Measurements from ENCODE around the gene RPS27L. TPM values are rescaled to one million over a fixed set of nuclear protein-coding genes. Genes with fewer than 3 reads are reported as not detected.

RPS27L gene
- total and polyA plus RNA-seq, 9 of the 15 experiments (the other 6 are each of a cell fraction or from before 2014, with no cell fraction given), result 72.2 to 382 (median 116) TPM

GRCh38 chr15:63188926-63189871, 31.9 kb upstream of the RPS27L start, which contains the start of gene RAB8B (continued):
- TF ChIP-seq WHSC1 (IDR thresholded peaks at IDR 0.05; ENCODE audit: low read length) (no peak), CC2D1A (IDR thresholded peaks at IDR 0.05) (no peak), MEIS2 (IDR thresholded peaks at IDR 0.05; ENCODE audit: partially characterized antibody) (no peak), ZBTB1 (CRISPR knock-in tag; IDR thresholded peaks at IDR 0.05; ENCODE audit: borderline replicate concordance, low read depth) (no peak), ATF3 (IDR thresholded peaks at IDR 0.05) (no peak), ATF3 (CRISPR knock-in tag; conservative IDR thresholded peaks at IDR 0.05) (no peak), CHD2 (IDR thresholded peaks at IDR 0.05; ENCODE audit: low read depth, low read length) (peak; percentile 53; the same call in 1 of the 2 replicates), PHF8 (IDR thresholded peaks at IDR 0.05; ENCODE audit: borderline replicate concordance, low read length) (peak; percentile 66; the same call in 1 of the 2 replicates), NEUROD1 (IDR thresholded peaks at IDR 0.05; ENCODE audit: borderline replicate concordance, low read depth, low read length, partially characterized antibody) (no peak), KLF6 (CRISPR knock-in tag; IDR thresholded peaks at IDR 0.05; ENCODE audit: borderline replicate concordance) (no peak), HDAC6 (IDR thresholded peaks at IDR 0.05; ENCODE audit: low read depth, low read length) (no peak), MAFK (IDR thresholded peaks at IDR 0.05; ENCODE audit: low read length) (no peak), ZKSCAN8 (CRISPR knock-in tag; IDR thresholded peaks at IDR 0.05) (no peak), CXXC5 (CRISPR knock-in tag; IDR thresholded peaks at IDR 0.05) (peak; percentile 74), ZNF785 (CRISPR knock-in tag; IDR thresholded peaks at IDR 0.05) (no peak), CREB1 (IDR thresholded peaks at IDR 0.05) (peak; percentile 96), CREB1 (CRISPR knock-in tag; IDR thresholded peaks at IDR 0.05) (peak; percentile 97), SMARCA5 (IDR thresholded peaks at IDR 0.05) (no peak), ZNF77 (CRISPR knock-in tag; IDR thresholded peaks at IDR 0.05) (no peak), ZNF121 (CRISPR knock-in tag; conservative IDR thresholded peaks at IDR 0.05) (no peak), ELK1 (CRISPR knock-in tag; IDR thresholded peaks at IDR 0.05) (no peak), PBX2 (CRISPR knock-in tag; IDR thresholded peaks at IDR 0.05; ENCODE audit: low read depth) (no peak), PBX2 (tag; conservative IDR thresholded peaks at IDR 0.05; ENCODE audit: low read depth) (no peak), RBFOX2 (IDR thresholded peaks at IDR 0.05; ENCODE audit: low read depth, low read length) (peak; percentile 80), ZNF124 (CRISPR knock-in tag; IDR thresholded peaks at IDR 0.05) (no peak), ZFX (CRISPR knock-in tag; IDR thresholded peaks at IDR 0.05) (peak; percentile 33)

Data from K562 (cell line).